K562 (cell line): ENCODE data around the gene RPTOR. TPM values are rescaled to one million over a fixed set of nuclear protein-coding genes. Genes with fewer than 3 reads are reported as not detected.

Source experiments
- ATAC-seq: fragments of 200-7000 bp; cut with Tn5 transposase; 3 replicates; pipeline ENCODE4 v1.9.1; 2020; ENCODE audit warnings: moderate library complexity
- BruUV-seq: library from RNA; stranded (reverse); fragments of 400-500 nt; replicated peaks from 2 replicates; lab custom pipeline; 2021; lab: Mats Ljungman, UMichigan
- CTCF ChIA-PET: fragments of 300-600 bp; formaldehyde crosslinking; extraction: SDS; loops from one replicate; lab custom pipeline; 2021; ENCODE audit warnings: low intra/inter-chr PET ratio; lab: Yijun Ruan, JAX
- POLR2A ChIA-PET: fragments of 300-600, 350-650 bp; sonication (Branson Sonifier 250); formaldehyde crosslinking; extraction: SDS; loops from one replicate; lab custom pipeline; 2021; ENCODE audit warnings: antibody characterized with exemption, inconsistent platforms; lab: Yijun Ruan, JAX
- DNase-seq, 4 experiments: peaks; one replicate each; pipeline versions ENCODE4 v3.0.0 to v3.0.0-alpha.2; 2011 to 2018; ENCODE audit warnings: low spot score in 3 of 4, mixed read lengths in 3 of 4; ENCODE audit errors: extremely low read depth in 1 of 4
- FAIRE-seq: peaks from 2 replicates; lab custom pipeline; 2011; peaks lifted over from hg19 to GRCh38; lab: Jason Lieb, UNC
- H2AFZ ChIP-seq: 2 replicates; pipeline ENCODE4 v1.6.0; 2011; ENCODE audit warnings: low read depth, low read length, control low read depth, inconsistent platforms
- H3K27ac ChIP-seq: fragments of 200-600 bp; 3 replicates; pipeline ENCODE4 v1.8.0; 2011; ENCODE audit warnings: low read depth, mild to moderate bottlenecking, control low read depth, inconsistent platforms, low read length, moderate library complexity, mixed read lengths; ENCODE audit errors: extremely low read depth
- H3K27me3 ChIP-seq, 2 experiments: fragments of 300-600 bp in 1 of 2; 2 replicates in 1 of 2; 3 replicates in 1 of 2; pipeline versions ENCODE4 v1.6.0 to v1.8.0; 2011; ENCODE audit warnings: inconsistent platforms in 2 of 2, low read length in 2 of 2, mild to moderate bottlenecking in 1 of 2, mixed read lengths in 1 of 2, moderate library complexity in 1 of 2; ENCODE audit not compliant: control insufficient read depth in 2 of 2, insufficient read depth in 2 of 2
- H3K36me3 ChIP-seq: fragments of 300-600 bp; 3 replicates; pipeline ENCODE4 v1.8.0; 2011; ENCODE audit warnings: mild to moderate bottlenecking, low read length, inconsistent platforms; ENCODE audit not compliant: control insufficient read depth, insufficient read depth
- H3K4me1 ChIP-seq, 2 experiments: fragments of 200-600 bp in 1 of 2; replicated peaks in 1 of 2; 2 replicates in 1 of 2; 3 replicates in 1 of 2; pipeline versions ENCODE4 v1.5.1 to v1.8.0; 2011; ENCODE audit warnings: inconsistent platforms in 2 of 2, low read length in 2 of 2, mild to moderate bottlenecking in 1 of 2, mixed read lengths in 1 of 2, moderate library complexity in 1 of 2; ENCODE audit not compliant: control insufficient read depth in 2 of 2, insufficient read depth in 2 of 2
- H3K4me2 ChIP-seq: 2 replicates; pipeline ENCODE4 v1.6.1; 2011; ENCODE audit warnings: low read length, control low read depth, inconsistent platforms, mixed read lengths; ENCODE audit not compliant: insufficient read depth
- H3K4me3 ChIP-seq: fragments of 200-600 bp; sonication (generic), shearing (Covaris generic); 2 replicates; pipeline ENCODE4 v1.5.1; 2016; ENCODE audit warnings: control low read depth, inconsistent platforms
- H3K79me2 ChIP-seq: fragments of 200-600 bp; 3 replicates; pipeline ENCODE4 v1.8.0; 2011; ENCODE audit warnings: low read length, inconsistent platforms; ENCODE audit not compliant: control insufficient read depth, insufficient read depth
- H3K9ac ChIP-seq, 2 experiments: 2 replicates each; pipeline versions ENCODE4 v1.6.0 to v1.6.1; 2011; ENCODE audit warnings: low read depth in 2 of 2, low read length in 2 of 2, control low read depth in 1 of 2, inconsistent platforms in 1 of 2, mild to moderate bottlenecking in 1 of 2, mixed read lengths in 1 of 2; ENCODE audit not compliant: insufficient read depth in 1 of 2
- H3K9me1 ChIP-seq: one replicate; pipeline ENCODE4 v1.6.0; 2011; ENCODE audit warnings: inconsistent platforms, mild to moderate bottlenecking, low read length, moderate library complexity; ENCODE audit not compliant: control insufficient read depth, insufficient read depth
- H3K9me3 ChIP-seq: replicated peaks from 2 replicates; pipeline ENCODE4 v1.5.1; 2011; ENCODE audit warnings: low read depth, low read length, inconsistent platforms; ENCODE audit not compliant: control insufficient read depth, insufficient read depth
- H4K20me1 ChIP-seq: replicated peaks from 2 replicates; pipeline ENCODE4 v1.6.1; 2011; ENCODE audit warnings: low read length, inconsistent platforms, mixed read lengths; ENCODE audit not compliant: control insufficient read depth, insufficient read depth
- BACH1 ChIP-seq: fragments of 200-800 bp; sonication (Bioruptor generic); IDR thresholded peaks from 2 replicates; pipeline ENCODE4 v1.6.1; 2016; ENCODE audit warnings: missing genetic modification characterization, missing compliant biosample characterization
- ELF4 ChIP-seq: fragments of 450-650 bp; formaldehyde crosslinking; IDR thresholded peaks from 2 replicates; pipeline ENCODE4 v1.4.0; 2022; ENCODE audit warnings: missing genetic modification characterization
- HNRNPK ChIP-seq: fragments of 200-400 bp; formaldehyde crosslinking; IDR thresholded peaks from one replicate; pipeline ENCODE4 v1.6.1; 2018; ENCODE audit warnings: mild to moderate bottlenecking, low read depth, low read length; ENCODE audit not compliant: poor library complexity, severe bottlenecking
- KLF6 ChIP-seq: fragments of 250-450 bp; sonication (Bioruptor Pico); IDR thresholded peaks from 2 replicates; pipeline ENCODE4 v1.4.0; 2020; ENCODE audit warnings: mild to moderate bottlenecking, moderate library complexity, borderline replicate concordance
- PCBP2 ChIP-seq: fragments of 200-400 bp; formaldehyde crosslinking; IDR thresholded peaks from 2 replicates; pipeline ENCODE4 v1.6.1; 2018; ENCODE audit warnings: low read length, low read depth, mild to moderate bottlenecking, moderate library complexity; ENCODE audit not compliant: poor library complexity, severe bottlenecking
- PTRF ChIP-seq: fragments of 450-650 bp; IDR thresholded peaks from 2 replicates; pipeline ENCODE4 v1.6.1; 2016; ENCODE audit warnings: mild to moderate bottlenecking, missing genetic modification characterization, missing compliant biosample characterization
- RBM34 ChIP-seq: fragments of 200-400 bp; formaldehyde crosslinking; IDR thresholded peaks from 2 replicates; pipeline ENCODE4 v1.6.1; 2018; ENCODE audit warnings: low read length, borderline replicate concordance; ENCODE audit not compliant: insufficient read depth
- SAFB ChIP-seq: fragments of 200-400 bp; formaldehyde crosslinking; IDR thresholded peaks from 2 replicates; pipeline ENCODE4 v1.6.1; 2017; ENCODE audit warnings: low read depth, low read length, borderline replicate concordance
- SNIP1 ChIP-seq: fragments of 450-650 bp; IDR thresholded peaks from 2 replicates; pipeline ENCODE4 v1.7.1; 2017; ENCODE audit warnings: low read depth, mild to moderate bottlenecking
- USF1 ChIP-seq: sonication (generic); formaldehyde crosslinking; IDR thresholded peaks from 2 replicates; pipeline ENCODE4 v1.9.0; 2022; ENCODE audit warnings: mild to moderate bottlenecking, missing genetic modification reagents
- ZNF140 ChIP-seq: fragments of 250-450 bp; sonication (Bioruptor Pico); IDR thresholded peaks from 2 replicates; pipeline ENCODE4 v1.8.0; 2021; ENCODE audit warnings: moderate library complexity, mild to moderate bottlenecking, inconsistent platforms
- WGBS: fragments of 100-300 bp; shearing (Covaris generic); methylation state at CpG from one replicate; pipeline ENCODE4 v1.1.6; 2016; ENCODE audit warnings: low coverage, mixed read lengths; ENCODE audit not compliant: insufficient coverage; ENCODE audit errors: missing lambda C conversion rate; 5-methylcytosine and 5-hydroxymethylcytosine counted together
- in situ Hi-C: fragments of 300-500 bp; cut with MboI; formaldehyde crosslinking; loops from 4 replicates; pipeline ENCODE4 v1.15.0; 2018; ENCODE audit warnings: inconsistent platforms, mixed read lengths
- intact Hi-C: fragments of 100-400 bp; cut with micrococcal nuclease; formaldehyde crosslinking; loops from 2 replicates; pipeline ENCODE4 v1.14.2; 2022
- polyA plus RNA-seq, 8 experiments: library from polyadenylated mRNA; depleted of rRNA in 4 of 8; stranded (reverse) in 5 of 8; unstranded in 3 of 8; fragments of >200 nt; fragmentation: Nextera tagmentation in 2 of 8; fragmentation: Illumina TruSeq in 1 of 8; extraction: Ambion mirVana in 2 of 8; extraction: Trizol in 1 of 8; gene quantifications; 2 replicates each; pipeline versions ENCODE4 v1.2.1 to v1.2.3, GENCODE V29; 2011 to 2014; ENCODE audit warnings: inconsistent platforms in 1 of 8, missing spikeins in 1 of 8
- total RNA-seq, 7 experiments: library from RNA; depleted of rRNA in 6 of 7; stranded (reverse); fragments of >200 nt in 6 of 7; fragmentation: Illumina TruSeq in 2 of 7; extraction: Trizol in 2 of 7; gene quantifications; 2 replicates each; pipeline versions ENCODE4 v1.2.1 to v1.2.3, GENCODE V29; 2011 to 2021; ENCODE audit warnings: low replicate concordance in 1 of 7

The RPTOR gene
- total and polyA plus RNA-seq, 9 of the 15 experiments (the other 6 are each of a cell fraction or from before 2014, with no cell fraction given): 0.24 to 54.1 (median 10.2) TPM

GRCh38 chr17:80555266-80555665 is 10.6 kb downstream of the RPTOR start:
- CTCF ChIA-PET: no interaction called here

GRCh38 chr17:80558046-80558445 is 13.4 kb downstream of the RPTOR start:
- H3K9me1 ChIP-seq: peaks cover 2% of the 10 kb centered on the region
- no peaks in the 10 kb centered on the region for H3K27me3 ChIP-seq
- ATAC-seq (no peak), FAIRE-seq (no peak), DNase-seq (no peak)
- H3K9ac ChIP-seq: no peak overlapping the region
- intact Hi-C loops (no loop called here), in situ Hi-C loops (no loop called here)
- peaks cover 39% of the 10 kb centered on the region; the same call in 1 of the 2 replicates for H4K20me1 ChIP-seq
- H3K27ac ChIP-seq: no peak overlapping the region
- H3K4me2 ChIP-seq: no peak overlapping the region
- 89% methylated on average over 6 of the region's 6 CpGs for whole genome bisulfite sequencing
- TF ChIP-seq USF1 (CRISPR knock-in tag): no peak
- no peak for TF ChIP-seq BACH1
- TF ChIP-seq ELF4 (CRISPR knock-in tag): no peak
- no peak for TF ChIP-seq HNRNPK
- no peak for TF ChIP-seq SAFB
- no peak for TF ChIP-seq ZNF140 (CRISPR knock-in tag)
- TF ChIP-seq RBM34: no peak
- TF ChIP-seq KLF6 (CRISPR knock-in tag): no peak
- TF ChIP-seq SNIP1: no peak
- no peak for TF ChIP-seq PCBP2
- peaks cover 28% of the 10 kb centered on the region; the same call in 2 of the 3 replicates for H3K36me3 ChIP-seq
- CTCF ChIA-PET: no interaction called here
- H3K79me2 ChIP-seq: peaks cover 77% of the 10 kb centered on the region
- H2AFZ ChIP-seq: no peak overlapping the region
- no TSS peak for BruUV-seq
- H3K9me3 ChIP-seq: no peaks in the 10 kb centered on the region
- POLR2A ChIA-PET: interaction anchor here (0.5 to 2.0 kb wide), 2 partner anchors 12 to 223 kb away, joined by 3 to 7 read pairs; no protein-coding TSS in a partner anchor
- H3K4me1 ChIP-seq: peaks cover 0 to 4% of the 10 kb centered on the region in 2 experiments; a peak in 1 of 5 replicates
- no peak overlapping the region for H3K4me3 ChIP-seq

More at GRCh38 chr17:80555266-80555665, 10.6 kb downstream of the RPTOR start:
- TF ChIP-seq PTRF (tag): no peak
- TF ChIP-seq, all 486 proteins: peak for 0
- no peaks in the 10 kb centered on the region; a peak in 1 of 5 replicates for H3K4me1 ChIP-seq
- FAIRE-seq (no peak), DNase-seq (no peak), ATAC-seq (no peak)
- no peak overlapping the region for H3K9ac ChIP-seq
- 97% methylated on average over 7 of the region's 7 CpGs for WGBS
- in situ Hi-C loops (no loop called here), intact Hi-C loops (no loop called here)
- no peaks in the 10 kb centered on the region for H3K9me3 ChIP-seq
- peaks cover 2% of the 10 kb centered on the region for H3K9me1 ChIP-seq
- peaks cover 73% of the 10 kb centered on the region for H3K79me2 ChIP-seq
- H3K27ac ChIP-seq: no peak overlapping the region
- no peak overlapping the region for H3K4me2 ChIP-seq
- H3K27me3 ChIP-seq: no peaks in the 10 kb centered on the region
- peaks cover 42% of the 10 kb centered on the region; the same call in 1 of the 2 replicates for H4K20me1 ChIP-seq
- H2AFZ ChIP-seq: no peak overlapping the region
- POLR2A ChIA-PET: interaction anchor here (1.4 to 2.2 kb wide), 2 partner anchors 9 to 13 kb away, joined by 4 to 17 read pairs; partner anchors contain the start of gene RPTOR
- H3K36me3 ChIP-seq: peaks cover 34% of the 10 kb centered on the region; the same call in 2 of the 3 replicates
- no peak overlapping the region for H3K4me3 ChIP-seq
- no TSS peak for BruUV-seq
